Stimulated activated CD4-positive, alpha-beta T cell treated with anti-CD3 and anti-CD28 coated beads, Interleukin-4, amount 100 ng/mL, for 48 hours (primary cell): ENCODE results near the gene KRTAP4-8.
"Not testable (repeated sequence)": the region's sequence is repeated elsewhere in the genome, so short reads cannot be mapped to it uniquely, and the experiment has no call there.

Experiments
- DNase-seq, 2 donors: peaks; one replicate each; pipeline ENCODE4 v3.0.0-alpha.2; 2020; ENCODE audit warnings: low read depth in 2 of 2

The KRTAP4-8 gene

DNA sequence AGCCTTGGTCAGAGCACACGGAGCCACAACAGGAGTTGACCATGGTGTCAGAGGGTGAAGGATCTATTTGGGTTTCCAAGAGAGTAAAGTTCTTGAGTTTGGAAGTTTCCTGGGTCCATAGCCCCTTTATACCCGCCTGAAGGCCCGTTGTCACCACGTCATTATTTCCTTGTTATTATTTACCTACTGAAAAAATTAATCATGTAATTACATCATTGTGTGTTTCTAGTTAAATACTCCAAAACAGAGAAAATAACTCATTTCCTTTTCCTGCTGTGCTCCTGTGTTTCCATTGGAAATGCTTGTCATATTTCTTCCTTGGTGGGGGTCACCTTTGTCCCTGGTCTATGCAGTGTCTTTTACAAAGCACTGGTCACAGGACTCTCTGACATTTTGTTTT lies at the start of gene KRTAP4-8:
TSS of gene KRTAP4-8 (minus strand) at position 101 of the 400 bp plus-strand sequence. CDS start at position 43, 58 bp downstream.
- no peak for DNase-seq

GRCh38 chr17:41145261-41145660 lies 47.3 kb upstream of the KRTAP4-8 start:
- DNase-seq: no peak

DNA sequence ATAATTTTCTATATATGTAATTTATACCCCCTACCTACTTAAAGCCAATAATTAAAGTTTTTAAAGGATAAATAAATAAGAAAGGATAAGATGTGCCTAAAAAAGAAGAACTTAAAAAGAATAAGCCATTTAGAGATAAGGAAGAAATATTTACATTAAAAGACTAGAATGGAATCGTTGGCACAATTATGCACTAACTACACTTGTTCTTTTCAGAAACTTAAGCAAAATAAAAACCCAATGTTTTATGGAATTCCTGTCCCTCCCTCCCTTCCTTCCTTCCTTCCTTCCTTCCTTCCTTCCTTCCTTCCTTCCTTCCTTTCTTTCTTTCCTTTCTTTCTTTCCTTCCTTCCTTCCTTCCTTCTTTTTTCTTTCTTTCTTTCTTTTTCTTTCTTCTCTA lies 46.9 kb upstream of the KRTAP4-8 start:
- DNase-seq: no peak

DNA sequence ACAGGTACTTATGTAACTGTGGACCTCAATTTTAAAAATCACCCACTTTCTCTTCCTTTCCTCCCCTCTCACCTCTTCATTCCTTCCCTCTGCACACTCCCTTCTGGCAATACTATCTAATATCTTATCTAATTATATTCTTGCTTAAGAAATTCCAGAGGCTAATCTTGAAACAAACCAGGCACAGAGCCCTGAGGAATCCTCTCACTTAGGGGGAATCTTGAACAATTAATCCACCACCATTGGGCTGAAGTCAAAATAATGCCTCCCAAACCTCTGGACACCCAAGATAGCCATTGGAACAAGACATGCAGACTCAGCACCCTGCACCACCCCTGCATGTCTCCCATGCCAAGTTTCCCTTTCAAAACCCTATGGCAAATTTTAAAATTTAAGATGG lies 43.4 kb upstream of the KRTAP4-8 start:
- DNase-seq: no peak

GRCh38 chr17:41140360-41141131 lies 42.6 kb upstream of the KRTAP4-8 start, which contains the start of gene KRTAP4-6:
Gene KRTAP4-6, minus strand, starts transcription at chr17:41140544. Its CDS starts 57 bp downstream, at chr17:41140487.
- DNase-seq: no peak

DNA sequence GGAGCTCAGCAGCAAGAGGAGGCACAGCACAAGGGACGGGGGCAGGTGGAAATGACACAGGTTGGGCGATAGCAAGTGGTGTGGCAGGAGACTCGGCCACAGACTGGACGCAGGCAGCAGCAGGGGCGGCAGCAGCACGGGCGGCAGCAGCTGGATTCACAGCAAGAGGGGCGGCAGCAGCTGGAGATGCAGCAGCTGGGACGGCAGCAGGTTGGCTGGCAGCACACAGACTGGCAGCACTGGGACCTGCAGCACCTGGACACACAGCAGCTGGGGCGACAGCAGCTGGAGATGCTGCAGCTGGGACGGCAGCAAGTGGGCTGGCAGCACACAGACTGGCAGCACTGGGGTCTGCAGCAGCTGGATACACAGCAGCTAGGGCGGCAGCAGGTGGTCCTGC lies 41.9 kb upstream of the KRTAP4-8 start:
- not testable (repeated sequence) for DNase-seq

DNA sequence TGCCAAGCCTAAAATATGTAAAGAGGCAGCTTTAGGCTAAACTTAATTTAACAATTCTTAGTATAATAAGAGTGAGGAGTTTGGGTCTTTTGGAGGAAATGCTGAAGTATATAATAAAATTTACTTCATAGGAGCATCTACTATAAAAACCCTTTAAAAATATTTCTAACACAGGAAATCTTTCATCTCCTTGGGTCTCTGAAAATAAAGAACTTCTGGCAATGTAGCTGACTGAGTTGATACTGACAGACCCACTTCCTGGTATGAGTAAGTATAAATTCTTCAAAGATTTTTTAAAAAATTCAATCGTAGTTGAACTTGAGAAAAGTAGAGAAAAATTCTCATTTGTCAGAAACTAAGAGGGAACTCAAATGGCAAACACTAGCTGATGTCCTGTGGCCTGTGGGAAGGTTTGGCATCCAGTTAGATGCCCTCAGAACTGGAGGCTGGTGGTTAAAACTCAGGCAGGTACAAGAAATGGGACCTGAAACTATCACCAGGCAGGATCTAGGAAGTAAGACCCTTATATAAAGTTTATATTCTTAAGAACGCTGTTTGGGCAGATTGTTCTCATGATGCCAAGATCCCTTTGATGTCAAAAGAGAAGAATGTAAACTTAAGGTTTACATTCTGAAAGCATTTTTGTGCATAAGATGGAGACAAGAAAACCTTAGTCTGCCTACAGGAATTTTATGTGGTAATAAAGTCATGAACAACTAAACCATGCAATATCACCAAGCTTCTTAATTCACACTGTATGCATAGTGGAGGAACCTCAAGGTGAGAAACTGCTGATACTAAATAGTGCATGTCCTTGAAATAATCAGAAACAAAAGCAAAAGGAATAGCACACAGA lies 36.2 kb upstream of the KRTAP4-8 start:
- no peak for DNase-seq

- no peak for DNase-seq
Measured at GRCh38 chr17:41131979-41132378, 34.0 kb upstream of the KRTAP4-8 start.

DNA sequence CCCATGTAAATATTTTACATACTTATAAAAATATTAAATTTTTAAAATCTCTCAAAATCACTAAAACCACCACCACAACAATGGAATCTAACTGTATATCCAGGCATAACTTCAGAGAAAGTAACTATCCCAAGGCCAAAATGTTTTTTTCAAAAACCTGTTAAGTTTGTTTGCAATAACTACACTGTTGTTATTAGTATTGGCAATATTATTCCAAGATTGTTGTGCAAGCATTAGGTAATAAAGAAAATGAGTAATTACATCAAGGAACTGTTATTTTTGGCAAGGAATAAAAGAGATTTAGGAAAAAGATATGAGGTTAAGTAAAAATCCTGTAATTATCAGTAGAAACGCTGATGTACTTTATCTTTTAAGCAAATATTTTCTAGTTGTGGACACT lies 29.4 kb upstream of the KRTAP4-8 start:
- DNase-seq: no peak

- no peak for DNase-seq
Measured at GRCh38 chr17:41126412-41126811, 28.5 kb upstream of the KRTAP4-8 start.

DNA sequence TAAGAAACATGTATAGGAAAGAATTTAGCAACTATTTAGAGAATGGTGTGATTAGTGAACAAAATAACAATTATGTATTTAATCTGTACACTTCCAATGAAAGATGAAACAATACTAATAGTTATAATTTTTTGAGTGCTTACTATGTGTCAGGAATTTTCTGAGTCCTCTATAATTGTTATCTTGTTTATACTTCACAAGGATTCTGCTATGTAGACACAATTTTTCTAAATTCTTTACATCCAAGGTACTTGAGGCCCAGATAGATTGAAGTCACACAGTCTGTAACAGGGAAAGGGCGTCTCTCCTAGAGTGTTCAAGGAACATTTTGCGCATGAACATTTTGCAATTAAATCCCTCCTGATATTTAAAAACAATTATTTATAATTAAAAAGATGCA lies 27.1 kb upstream of the KRTAP4-8 start:
- DNase-seq: no peak

- DNase-seq: not testable (repeated sequence)
Measured at GRCh38 chr17:41123991-41124371, 26.0 kb upstream of the KRTAP4-8 start, which contains the start of gene KRTAP4-12. Gene KRTAP4-12, minus strand, starts transcription at chr17:41124182. Its CDS starts 60 bp downstream, at chr17:41124122.

DNA sequence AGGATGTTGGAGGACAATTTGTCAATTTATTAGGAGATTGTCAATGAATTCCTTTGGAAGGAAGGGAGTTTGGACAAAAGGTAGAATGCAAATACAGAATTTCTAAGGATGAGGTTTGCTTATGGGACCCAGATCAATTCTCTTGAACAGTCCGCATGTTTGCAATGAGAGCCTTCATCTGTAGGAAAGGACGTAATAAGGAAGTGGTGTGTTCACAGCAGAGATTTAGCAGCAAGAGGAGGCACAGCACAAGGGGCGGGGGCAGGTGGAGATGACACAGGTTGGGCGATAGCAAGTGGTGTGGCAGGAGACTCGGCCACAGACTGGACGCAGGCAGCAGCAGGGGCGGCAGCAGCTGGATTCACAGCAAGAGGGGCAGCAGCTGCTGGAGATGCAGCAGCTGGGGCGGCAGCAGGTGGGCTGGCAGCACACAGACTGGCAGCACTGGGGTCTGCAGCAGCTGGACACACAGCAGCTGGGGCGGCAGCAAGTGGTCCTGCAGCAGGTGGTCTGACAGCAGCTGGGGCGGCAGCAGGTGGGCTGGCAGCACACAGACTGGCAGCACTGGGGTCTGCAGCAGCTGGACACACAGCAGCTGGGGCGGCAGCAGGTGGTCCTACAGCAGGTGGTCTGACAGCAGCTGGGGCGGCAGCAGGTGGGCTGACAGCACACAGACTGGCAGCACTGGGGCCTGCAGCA lies 25.5 kb upstream of the KRTAP4-8 start:
- not testable (repeated sequence) for DNase-seq

- DNase-seq: no peak
Measured at GRCh38 chr17:41121742-41122141, 23.8 kb upstream of the KRTAP4-8 start.

- not testable (repeated sequence) for DNase-seq
Measured at GRCh38 chr17:41119696-41120690, 22.1 kb upstream of the KRTAP4-8 start.

DNA sequence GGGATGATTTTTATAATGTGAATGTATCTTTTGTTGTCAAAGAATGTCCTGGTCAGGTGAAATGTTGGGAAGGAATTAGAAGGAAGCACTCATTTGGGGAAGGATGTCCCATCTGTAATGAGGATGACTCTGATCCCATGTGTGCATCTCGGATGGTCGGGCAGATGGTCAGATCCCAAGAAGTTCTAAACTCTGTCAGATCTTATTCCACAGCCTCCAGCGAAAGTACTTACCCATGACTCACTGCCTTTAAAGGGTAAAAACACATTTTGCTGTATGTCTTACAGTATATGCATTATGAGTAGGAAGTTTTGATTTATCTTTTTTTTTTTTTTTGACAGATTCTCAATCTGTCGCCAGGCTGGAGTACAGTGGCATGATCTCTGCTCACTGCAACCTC lies 20.8 kb upstream of the KRTAP4-8 start:
- DNase-seq: no peak

GRCh38 chr17:41117846-41118386 lies 20.0 kb upstream of the KRTAP4-8 start, which contains the start of gene KRTAP4-11:
Gene KRTAP4-11, minus strand, starts transcription at chr17:41118373. Its CDS starts 58 bp downstream, at chr17:41118315.
- DNase-seq: not testable (repeated sequence)

GRCh38 chr17:41116297-41116696 lies 18.4 kb upstream of the KRTAP4-8 start:
- DNase-seq: no peak

DNA sequence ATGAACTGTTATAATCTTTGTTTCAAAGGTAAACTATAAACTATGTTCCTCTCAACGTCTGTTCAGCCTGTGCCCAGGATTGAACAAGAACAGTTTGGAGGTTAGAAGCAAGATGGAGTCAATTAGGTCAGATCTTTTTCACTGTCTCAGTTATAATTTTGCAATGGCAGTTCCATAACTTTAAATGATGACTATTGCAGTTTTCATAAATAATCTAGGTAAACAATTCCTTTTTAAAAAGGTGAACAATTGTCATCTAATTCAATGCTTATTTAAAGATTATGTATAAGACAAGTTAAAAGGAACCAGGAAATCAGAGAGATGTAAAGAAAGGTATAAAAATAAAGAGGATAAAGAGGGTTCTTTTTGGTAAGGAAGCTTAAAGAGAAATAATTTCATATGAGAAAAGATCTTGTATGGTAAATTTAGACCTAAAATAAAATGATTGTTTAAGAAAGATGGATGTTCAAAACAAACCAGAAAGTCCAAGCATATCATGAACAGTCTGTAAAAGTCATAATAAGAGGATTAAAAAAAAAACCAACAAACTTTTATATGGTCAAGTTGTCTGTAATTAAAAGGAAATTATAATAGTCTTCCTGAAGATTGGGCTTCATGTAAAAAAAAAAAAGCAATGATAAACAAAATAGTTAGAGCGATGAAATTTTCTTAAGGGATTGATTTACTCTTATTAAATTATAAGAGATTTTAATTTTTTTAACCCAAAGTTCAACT lies 13.4 kb upstream of the KRTAP4-8 start:
- DNase-seq: no peak
